Fibroblast of villous mesenchyme (primary cell): ENCODE data around the gene AARS2. TPM values are rescaled to one million over a fixed set of nuclear protein-coding genes. Genes with fewer than 3 reads are reported as not detected.
A peak's percentile ranks its signal among the peaks of the same experiment; 100 is the strongest.
"Not testable (repeated sequence)": the region's sequence is repeated elsewhere in the genome, so short reads cannot be mapped to it uniquely, and the experiment has no call there.

ENCODE experiments used
- DNase-seq: peaks from one replicate; pipeline ENCODE4 v3.0.0-alpha.2; 2010; ENCODE audit warnings: low read depth
- H3K4me3 ChIP-seq: 2 replicates; pipeline ENCODE4 v1.5.1; 2011; ENCODE audit warnings: low read depth, mild to moderate bottlenecking, low read length
- CTCF ChIP-seq: IDR thresholded peaks from 2 replicates; pipeline ENCODE4 v1.5.1; 2012; ENCODE audit warnings: low read depth, mild to moderate bottlenecking, low read length; ENCODE audit not compliant: insufficient read depth
- total RNA-seq: library from RNA; depleted of rRNA; stranded (reverse); fragments of >200 nt; gene quantifications from 2 replicates; pipeline ENCODE4 v1.2.3, GENCODE V29; 2012

Gene AARS2
- 10.0 and 16.0 TPM in 2 replicates for total RNA-seq

DNA sequence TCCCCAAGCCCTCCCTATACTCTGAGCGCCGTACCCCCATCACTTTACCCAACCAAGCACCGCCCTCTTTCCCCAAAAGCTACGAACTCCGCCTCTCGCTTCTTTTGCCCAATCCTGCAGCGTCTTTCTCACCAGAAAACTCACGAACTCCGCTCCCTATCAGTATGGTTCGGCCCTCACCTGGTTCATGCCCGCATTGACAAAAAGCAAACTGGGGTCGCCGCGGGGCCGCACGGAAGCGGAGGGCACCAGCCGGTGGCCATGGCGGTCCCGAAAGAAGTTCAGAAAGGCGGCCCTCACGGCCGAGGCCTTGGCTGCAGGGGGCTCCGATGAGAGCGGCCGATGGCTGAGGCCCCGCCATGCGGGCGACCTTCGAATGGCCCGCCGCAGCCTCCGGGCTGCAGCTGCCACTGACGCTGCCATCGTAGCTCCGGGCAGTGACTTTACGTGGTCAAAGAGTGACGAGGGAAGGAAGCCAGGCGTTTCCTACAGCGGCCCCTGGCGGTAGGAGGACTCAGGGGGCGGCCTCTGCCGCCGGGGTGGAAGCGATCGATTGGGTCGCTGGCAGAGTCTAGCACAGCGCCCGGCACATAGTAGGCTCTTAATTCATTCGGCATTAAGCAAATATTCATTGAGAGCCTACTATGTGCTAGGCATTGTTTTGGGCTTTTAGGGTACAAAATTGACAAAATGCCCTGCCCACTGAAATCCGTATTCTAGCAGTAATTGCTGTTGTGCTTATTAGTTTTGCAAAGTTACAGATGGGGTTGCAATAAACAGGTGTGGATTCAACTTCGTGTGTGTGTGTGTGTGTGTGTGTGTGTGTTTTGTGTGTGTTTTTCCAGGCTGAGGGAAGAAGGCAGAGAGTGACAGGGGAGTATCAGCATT, at the start of gene AARS2:
Gene AARS2, minus strand, starts transcription at position 447 of the 888 bp plus-strand sequence. Its CDS starts 24 bp downstream, at position 423.
- TF ChIP-seq CTCF = peak; percentile 98
- peak; percentile 82 for DNase-seq
- H3K4me3 ChIP-seq = peak within 1 kb of the TSS; percentile 90

GRCh38 chr6:44361947-44362346, 48.8 kb upstream of the AARS2 start:
- TF ChIP-seq CTCF = no peak
- no peak for DNase-seq
- H3K4me3 ChIP-seq = no peak overlapping the region

GRCh38 chr6:44359973-44360372, 46.8 kb upstream of the AARS2 start:
- DNase-seq = no peak
- no peak for TF ChIP-seq CTCF
- H3K4me3 ChIP-seq = no peak overlapping the region

DNA sequence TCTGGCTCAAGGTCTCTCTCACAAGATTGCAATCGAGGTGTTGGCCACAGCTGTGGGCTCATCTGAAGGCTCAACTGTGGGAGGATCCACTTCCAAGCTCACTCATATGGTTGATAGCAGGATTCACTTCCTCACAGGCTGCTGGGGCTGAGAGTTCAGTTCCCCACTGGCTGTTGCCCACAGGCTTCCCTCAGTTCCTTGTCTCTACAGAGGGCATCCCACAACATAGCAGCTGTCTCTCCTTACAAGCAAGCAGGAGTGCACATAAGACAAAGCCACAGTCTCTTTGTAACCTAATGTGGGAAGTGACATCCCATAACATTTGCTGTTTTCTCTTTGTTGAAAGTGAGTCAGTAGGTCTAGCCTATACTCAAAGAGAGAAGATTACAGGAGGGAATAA, 43.3 kb upstream of the AARS2 start:
- TF ChIP-seq CTCF = no peak
- no peak overlapping the region for H3K4me3 ChIP-seq
- DNase-seq = no peak

- no peak for DNase-seq
- no peak overlapping the region for H3K4me3 ChIP-seq
- TF ChIP-seq CTCF = no peak
These were observed 42.5 kb upstream of the AARS2 start for GRCh38 chr6:44355640-44356039.

DNA sequence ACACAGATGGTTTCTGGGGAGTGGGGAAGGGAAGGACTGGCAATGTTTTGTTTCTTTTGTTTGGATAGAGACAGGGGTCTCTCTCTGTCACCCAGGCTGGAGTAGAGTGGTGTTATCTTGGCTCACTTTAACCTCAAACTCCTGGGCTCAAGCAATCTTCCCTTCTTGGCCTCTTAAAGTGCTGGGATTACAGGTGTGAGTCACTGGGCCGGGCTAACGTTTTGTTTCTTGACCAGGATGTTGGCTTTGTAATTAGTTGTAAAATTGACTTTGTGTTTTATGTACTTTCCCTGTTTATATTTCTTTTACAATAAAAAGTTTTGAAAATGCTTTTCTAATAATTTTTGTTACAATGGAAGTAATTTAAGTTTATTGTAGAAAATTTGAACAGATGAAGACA, 40.2 kb upstream of the AARS2 start:
- H3K4me3 ChIP-seq = no peak overlapping the region
- no peak for TF ChIP-seq CTCF
- no peak for DNase-seq

GRCh38 chr6:44352259-44352658, 39.1 kb upstream of the AARS2 start:
- DNase-seq = no peak
- H3K4me3 ChIP-seq = no peak overlapping the region
- TF ChIP-seq CTCF = no peak

- H3K4me3 ChIP-seq, DNase-seq: not testable (repeated sequence)
These were observed 37.5 kb upstream of the AARS2 start for GRCh38 chr6:44350650-44350994.
